ENCODE results near the gene TRNT1.

DNA sequence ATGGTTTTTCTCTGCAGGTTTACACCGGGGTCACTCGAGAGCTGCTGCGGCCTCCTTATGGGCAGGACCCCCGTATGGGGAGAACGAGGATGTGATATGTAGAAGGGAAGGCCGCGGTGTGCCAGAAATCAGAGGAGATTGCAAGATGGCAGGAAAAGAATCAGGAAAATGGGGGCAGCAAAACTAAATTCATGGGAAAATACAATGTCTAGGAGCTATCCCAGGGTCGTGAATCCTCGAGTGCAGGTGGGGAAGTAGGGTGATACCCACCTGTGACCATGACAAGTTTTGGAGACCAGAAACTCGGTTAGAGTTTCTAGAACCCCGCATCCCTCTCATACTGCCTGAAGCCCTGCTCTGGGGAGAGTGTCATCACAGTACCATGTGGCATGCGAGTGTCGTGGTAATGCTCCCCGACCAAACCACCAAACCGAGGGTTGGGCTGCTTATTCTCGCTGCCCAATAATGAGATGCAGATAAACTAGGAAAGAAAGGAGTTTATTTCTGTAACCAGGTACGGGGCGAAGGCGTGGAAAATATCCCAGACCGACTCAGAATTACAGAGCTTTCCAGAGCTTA lies 781 bp downstream of the TRNT1 start:
- TF ChIP-seq RAD21 (IDR thresholded peaks at IDR 0.05; ENCODE audit: low read depth) = no peak
- TF ChIP-seq, protein P1, sequence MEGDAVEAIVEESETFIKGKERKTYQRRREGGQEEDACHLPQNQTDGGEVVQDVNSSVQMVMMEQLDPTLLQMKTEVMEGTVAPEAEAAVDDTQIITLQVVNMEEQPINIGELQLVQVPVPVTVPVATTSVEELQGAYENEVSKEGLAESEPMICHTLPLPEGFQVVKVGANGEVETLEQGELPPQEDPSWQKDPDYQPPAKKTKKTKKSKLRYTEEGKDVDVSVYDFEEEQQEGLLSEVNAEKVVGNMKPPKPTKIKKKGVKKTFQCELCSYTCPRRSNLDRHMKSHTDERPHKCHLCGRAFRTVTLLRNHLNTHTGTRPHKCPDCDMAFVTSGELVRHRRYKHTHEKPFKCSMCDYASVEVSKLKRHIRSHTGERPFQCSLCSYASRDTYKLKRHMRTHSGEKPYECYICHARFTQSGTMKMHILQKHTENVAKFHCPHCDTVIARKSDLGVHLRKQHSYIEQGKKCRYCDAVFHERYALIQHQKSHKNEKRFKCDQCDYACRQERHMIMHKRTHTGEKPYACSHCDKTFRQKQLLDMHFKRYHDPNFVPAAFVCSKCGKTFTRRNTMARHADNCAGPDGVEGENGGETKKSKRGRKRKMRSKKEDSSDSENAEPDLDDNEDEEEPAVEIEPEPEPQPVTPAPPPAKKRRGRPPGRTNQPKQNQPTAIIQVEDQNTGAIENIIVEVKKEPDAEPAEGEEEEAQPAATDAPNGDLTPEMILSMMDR (IDR thresholded peaks at IDR 0.05 in 2 of 3, conservative IDR thresholded peaks at IDR 0.05 in 1 of 3; ENCODE audit: borderline replicate concordance in 1 of 3, insufficient read depth in 1 of 3, low read depth in 2 of 3, low read length in 2 of 3) = no peak
- TF ChIP-seq EZH2 (IDR thresholded peaks at IDR 0.05) = no peak
- TF ChIP-seq ZFX (IDR thresholded peaks at IDR 0.05) = no peak; the same call in 1 of the 2 replicates
- no peak for TF ChIP-seq POLR2AphosphoS5 (IDR thresholded peaks at IDR 0.05; ENCODE audit: low read depth, low read length)
- TF ChIP-seq, protein P2, sequence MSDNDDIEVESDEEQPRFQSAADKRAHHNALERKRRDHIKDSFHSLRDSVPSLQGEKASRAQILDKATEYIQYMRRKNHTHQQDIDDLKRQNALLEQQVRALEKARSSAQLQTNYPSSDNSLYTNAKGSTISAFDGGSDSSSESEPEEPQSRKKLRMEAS (IDR thresholded peaks at IDR 0.05) = no peak
- no peak for TF ChIP-seq YY1 (IDR thresholded peaks at IDR 0.05; ENCODE audit: extremely low read depth, insufficient replicate concordance, low read depth, low read length)
- no peak for TF ChIP-seq POLR2A (IDR thresholded peaks at IDR 0.05; ENCODE audit: borderline replicate concordance, extremely low read depth, insufficient read depth, insufficient read length)
- TF ChIP-seq, protein P3, sequence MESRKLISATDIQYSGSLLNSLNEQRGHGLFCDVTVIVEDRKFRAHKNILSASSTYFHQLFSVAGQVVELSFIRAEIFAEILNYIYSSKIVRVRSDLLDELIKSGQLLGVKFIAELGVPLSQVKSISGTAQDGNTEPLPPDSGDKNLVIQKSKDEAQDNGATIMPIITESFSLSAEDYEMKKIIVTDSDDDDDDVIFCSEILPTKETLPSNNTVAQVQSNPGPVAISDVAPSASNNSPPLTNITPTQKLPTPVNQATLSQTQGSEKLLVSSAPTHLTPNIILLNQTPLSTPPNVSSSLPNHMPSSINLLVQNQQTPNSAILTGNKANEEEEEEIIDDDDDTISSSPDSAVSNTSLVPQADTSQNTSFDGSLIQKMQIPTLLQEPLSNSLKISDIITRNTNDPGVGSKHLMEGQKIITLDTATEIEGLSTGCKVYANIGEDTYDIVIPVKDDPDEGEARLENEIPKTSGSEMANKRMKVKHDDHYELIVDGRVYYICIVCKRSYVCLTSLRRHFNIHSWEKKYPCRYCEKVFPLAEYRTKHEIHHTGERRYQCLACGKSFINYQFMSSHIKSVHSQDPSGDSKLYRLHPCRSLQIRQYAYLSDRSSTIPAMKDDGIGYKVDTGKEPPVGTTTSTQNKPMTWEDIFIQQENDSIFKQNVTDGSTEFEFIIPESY (IDR thresholded peaks at IDR 0.05; ENCODE audit: extremely low read depth, insufficient replicate concordance, low read length) = no peak
- TF ChIP-seq CEBPB (IDR thresholded peaks at IDR 0.05; ENCODE audit: low read depth) = no peak
- no peak for TF ChIP-seq SP1 (IDR thresholded peaks at IDR 0.05; ENCODE audit: low read depth)
- no peak for TF ChIP-seq SRF (IDR thresholded peaks at IDR 0.05; ENCODE audit: low read depth)
- no peak for TF ChIP-seq CBX3 (IDR thresholded peaks at IDR 0.05; ENCODE audit: low read depth)
